Thyroid gland (tissue), 4 donors: ENCODE results near the gene UBA3. TPM values are rescaled to one million over a fixed set of nuclear protein-coding genes. Genes with fewer than 3 reads are reported as not detected.

ENCODE experiments used
- DNase-seq, 2 donors: peaks; one replicate each; pipeline ENCODE4 v3.0.0-alpha.2; 2019
- H3K27ac ChIP-seq, 3 donors: fragments of 200-600 bp; sonication (generic); 1 replicate in 2 of 3; 2 replicates in 1 of 3; pipeline ENCODE4 v1.5.1; 2016 to 2019; ENCODE audit warnings: mild to moderate bottlenecking in 1 of 3, moderate library complexity in 1 of 3
- H3K27me3 ChIP-seq: fragments of 200-600 bp; sonication (generic); one replicate; pipeline ENCODE4 v1.5.1; 2019
- H3K36me3 ChIP-seq, 2 donors: fragments of 200-600 bp; sonication (generic); one replicate each; pipeline ENCODE4 v1.5.1; 2016 to 2019
- H3K4me1 ChIP-seq, 2 donors: fragments of 200-600 bp; sonication (generic); one replicate each; pipeline ENCODE4 v1.5.1; 2017 to 2019
- H3K4me3 ChIP-seq, 3 donors: fragments of 200-600 bp; sonication (generic); replicated peaks in 1 of 3; 1 replicate in 2 of 3; 2 replicates in 1 of 3; pipeline ENCODE4 v1.5.1; 2016; ENCODE audit warnings: mild to moderate bottlenecking in 1 of 3
- H3K9me3 ChIP-seq: fragments of 200-600 bp; sonication (generic); one replicate; pipeline ENCODE4 v1.5.1; 2017
- POLR2A ChIP-seq, 2 donors: fragments of 450-650 bp; IDR thresholded peaks; one replicate each; pipeline ENCODE4 v1.6.1; 2017; ENCODE audit warnings: antibody characterized with exemption in 2 of 2, mild to moderate bottlenecking in 2 of 2, moderate library complexity in 1 of 2
- WGBS, 2 donors: methylation state at CpG; one replicate each; pipeline ENCODE4 v1.1.5; 2017; 5-methylcytosine and 5-hydroxymethylcytosine counted together
- intact Hi-C: fragments of 100-400 bp; cut with DNase I; formaldehyde crosslinking; loops from one replicate; pipeline ENCODE4 v1.15.1; 2023
- microRNA counts, 2 donors: library from miRNA; unstranded; fragments of <30 nt; microRNA quantifications; one replicate each; lab custom pipeline; 2016 to 2017
- microRNA-seq: library from miRNA; unstranded; fragments of <30 nt; microRNA quantifications from one replicate; pipeline ENCODE4, GENCODE V29; 2016
- small RNA-seq: library from RNA; depleted of rRNA; stranded (forward); fragments of <200 nt; gene quantifications from one replicate; pipeline ENCODE3, GENCODE V24; 2016
- total RNA-seq, 4 donors: library from RNA; depleted of rRNA; stranded (reverse); fragments of >200 nt; gene quantifications; one replicate each; pipeline ENCODE4 v1.2.3, GENCODE V29; 2016
- TF ChIP-seq, protein P1 (sequence below), 6 experiments: fragments of 200-600 bp in 3 of 6; fragments of 450-650 bp in 3 of 6; sonication (generic) in 3 of 6; IDR thresholded peaks; one replicate each; pipeline ENCODE4 v1.5.1; 2016 to 2019; ENCODE audit warnings: antibody characterized with exemption in 6 of 6, mild to moderate bottlenecking in 2 of 6, inconsistent platforms in 1 of 6, moderate library complexity in 1 of 6

Gene UBA3
- total RNA-seq, 4 donors from 2014 or later, result 57.4 to 77.9 (median 64.3) TPM

DNA sequence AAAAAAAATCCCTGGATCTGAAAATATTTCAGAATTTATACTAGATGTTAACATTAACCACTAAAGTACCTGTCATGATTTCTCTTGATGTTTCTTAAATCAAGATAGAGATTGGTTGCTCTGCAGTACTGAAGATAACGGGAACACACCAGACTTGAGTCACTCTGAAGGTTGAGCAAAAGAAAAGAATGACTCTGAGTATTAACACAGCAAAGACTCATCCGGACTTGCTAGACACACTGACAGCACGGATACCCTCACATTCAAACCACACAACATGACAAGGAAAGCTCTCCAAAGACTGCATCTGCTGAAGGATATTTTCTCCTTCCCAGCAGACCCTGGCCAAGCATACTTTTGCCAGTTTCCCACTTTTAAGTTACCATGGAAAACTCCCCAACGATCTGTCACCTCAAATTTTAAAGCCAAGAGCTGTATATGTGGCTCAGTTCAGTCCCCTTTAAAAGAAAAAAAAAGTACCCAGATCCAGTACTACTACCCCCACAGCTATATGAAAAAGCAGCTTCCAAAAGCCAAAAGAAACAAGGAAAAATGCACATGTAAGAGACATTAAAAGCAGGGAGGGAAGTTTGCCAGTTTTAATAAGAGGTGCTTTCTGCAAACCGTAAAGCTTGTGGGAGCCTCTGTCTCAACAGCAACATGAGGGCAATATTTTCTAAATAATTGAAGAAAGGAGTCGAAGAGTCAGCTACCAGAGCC lies 74.9 kb downstream of the UBA3 start:
- Histone ChIP-seq H3K9me3 (no peaks in the 10 kb centered on the region), H3K27ac (no peak overlapping the region), H3K4me1 (no peaks in the 10 kb centered on the region), H3K4me3 (no peak overlapping the region), H3K27me3 (no peaks in the 10 kb centered on the region), H3K36me3 (peaks cover 23 to 28% of the 10 kb centered on the region in 2 donors)
- intact Hi-C loops, result no loop called here
- 76% methylated on average over 6 of the region's 6 CpGs for WGBS, 2 donors
- no peak for DNase-seq
- TF ChIP-seq, protein P1, sequence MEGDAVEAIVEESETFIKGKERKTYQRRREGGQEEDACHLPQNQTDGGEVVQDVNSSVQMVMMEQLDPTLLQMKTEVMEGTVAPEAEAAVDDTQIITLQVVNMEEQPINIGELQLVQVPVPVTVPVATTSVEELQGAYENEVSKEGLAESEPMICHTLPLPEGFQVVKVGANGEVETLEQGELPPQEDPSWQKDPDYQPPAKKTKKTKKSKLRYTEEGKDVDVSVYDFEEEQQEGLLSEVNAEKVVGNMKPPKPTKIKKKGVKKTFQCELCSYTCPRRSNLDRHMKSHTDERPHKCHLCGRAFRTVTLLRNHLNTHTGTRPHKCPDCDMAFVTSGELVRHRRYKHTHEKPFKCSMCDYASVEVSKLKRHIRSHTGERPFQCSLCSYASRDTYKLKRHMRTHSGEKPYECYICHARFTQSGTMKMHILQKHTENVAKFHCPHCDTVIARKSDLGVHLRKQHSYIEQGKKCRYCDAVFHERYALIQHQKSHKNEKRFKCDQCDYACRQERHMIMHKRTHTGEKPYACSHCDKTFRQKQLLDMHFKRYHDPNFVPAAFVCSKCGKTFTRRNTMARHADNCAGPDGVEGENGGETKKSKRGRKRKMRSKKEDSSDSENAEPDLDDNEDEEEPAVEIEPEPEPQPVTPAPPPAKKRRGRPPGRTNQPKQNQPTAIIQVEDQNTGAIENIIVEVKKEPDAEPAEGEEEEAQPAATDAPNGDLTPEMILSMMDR (IDR thresholded peaks at IDR 0.05), result no peak
- TF ChIP-seq POLR2A (IDR thresholded peaks at IDR 0.05), result no peak

MicroRNAs within 50 kb of the gene (microRNA counts, 767-probe panel; counts per million panel counts)
- 0 to 1,828 counts per million in 2 donors for microRNA hsa-miR-3136-5p (lab: Ali Mortazavi, UCI)

Small RNA genes lying within 50 kb of the gene (microRNA-seq; reads per million reads assigned to microRNA genes)
- not detected for gene MIR3136

Small RNA genes lying within 50 kb of the gene (small RNA-seq; reads per million reads assigned to genes)
- not detected for gene MIR3136

Other genes with a start within 250 kb of the UBA3 start
- gene TAFA4, start 147.8 kb downstream of the UBA3 start, total RNA-seq, result not detected
- gene EOGT, start 66.7 kb downstream of the UBA3 start, total RNA-seq, result 10 to 100 TPM; 14.6 to 33.2 (median 20.8) TPM
- gene TMF1, start 28.0 kb downstream of the UBA3 start, total RNA-seq, result 10 to 100 TPM; 44.3 to 53.2 (median 50.3) TPM
- 100 to 1,000 TPM in 2 of 4 donors, 10 to 100 TPM in 2; 65.2 to 146 (median 98.2) TPM for gene ARL6IP5, start 4.6 kb upstream of the UBA3 start, total RNA-seq
- under 1 TPM in 1 of 4 donors, not detected in 3; 0.21 TPM for gene LMOD3, start 42.2 kb upstream of the UBA3 start, total RNA-seq